GM18867 (cell line): ENCODE data around the gene CEP89.
"Not testable (repeated sequence)": the region's sequence is repeated elsewhere in the genome, so short reads cannot be mapped to it uniquely, and the experiment has no call there.

Source experiments
- ATAC-seq: cut with Tn5 transposase; IDR thresholded peaks from one replicate; pipeline ENCODE4 v1.9.1; 2021; ENCODE audit warnings: mild to moderate bottlenecking, moderate library complexity; ENCODE audit not compliant: unreplicated experiment

The CEP89 gene

GRCh38 chr19:32873247-32873959, 98.4 kb downstream of the CEP89 start:
- no peak for ATAC-seq

- ATAC-seq: no peak
Measured at GRCh38 chr19:32872391-32872790, 99.4 kb downstream of the CEP89 start.

- no peak for ATAC-seq
Measured at GRCh38 chr19:32870981-32871451, 100.7 kb downstream of the CEP89 start.

- no peak for ATAC-seq
Measured at GRCh38 chr19:32869966-32870573, 101.7 kb downstream of the CEP89 start.

GRCh38 chr19:32869369-32869965, 102.3 kb downstream of the CEP89 start, which contains the start of gene SLC7A9:
TSS of gene SLC7A9 (minus strand) at chr19:32869767. CDS start at chr19:32868534, 1,233 bp downstream.
- ATAC-seq: no peak

- ATAC-seq: no peak
Measured at GRCh38 chr19:32868206-32868950, 103.4 kb downstream of the CEP89 start.

- not testable (repeated sequence) for ATAC-seq
Measured at GRCh38 chr19:32867436-32867835, 104.3 kb downstream of the CEP89 start.

- ATAC-seq: no peak
Measured at GRCh38 chr19:32866564-32867265, 105.0 kb downstream of the CEP89 start.

GRCh38 chr19:32866061-32866460, 105.7 kb downstream of the CEP89 start:
- ATAC-seq: no peak

- no peak for ATAC-seq
Measured at GRCh38 chr19:32865326-32865725, 106.4 kb downstream of the CEP89 start.

GRCh38 chr19:32864318-32865007, 107.3 kb downstream of the CEP89 start:
- ATAC-seq: no peak

- no peak for ATAC-seq
Measured at GRCh38 chr19:32863841-32864240, 107.9 kb downstream of the CEP89 start.

GRCh38 chr19:32863301-32863700, 108.5 kb downstream of the CEP89 start:
- ATAC-seq: no peak

GRCh38 chr19:32862741-32863140, 109.0 kb downstream of the CEP89 start:
- ATAC-seq: no peak

GRCh38 chr19:32862173-32862572, 109.6 kb downstream of the CEP89 start:
- no peak for ATAC-seq

- ATAC-seq: no peak
Measured at GRCh38 chr19:32861596-32861995, 110.2 kb downstream of the CEP89 start.

GRCh38 chr19:32859591-32859990, 112.2 kb downstream of the CEP89 start:
- ATAC-seq: no peak

GRCh38 chr19:32858559-32858958, 113.2 kb downstream of the CEP89 start:
- no peak for ATAC-seq

GRCh38 chr19:32858155-32858554, 113.6 kb downstream of the CEP89 start:
- no peak for ATAC-seq

GRCh38 chr19:32857584-32857983, 114.2 kb downstream of the CEP89 start:
- ATAC-seq: no peak
